Activated T-cell treated with anti-CD3 and anti-CD28 coated beads for 1 hour (primary cell): ENCODE data around the gene CDH4.
"Not testable (repeated sequence)": the region's sequence is repeated elsewhere in the genome, so short reads cannot be mapped to it uniquely, and the experiment has no call there.

Source experiments
- DNase-seq: peaks from one replicate; pipeline ENCODE4 v3.0.0-alpha.2; 2020; ENCODE audit warnings: low read depth

CDH4 gene

GRCh38 chr20:61419010-61419409 is 166.9 kb downstream of the CDH4 start:
- no peak for DNase-seq

- no peak for DNase-seq
Observed at GRCh38 chr20:61419501-61419900, 167.4 kb downstream of the CDH4 start.

GRCh38 chr20:61420056-61420455 is 168.0 kb downstream of the CDH4 start:
- DNase-seq, result no peak

- DNase-seq, result no peak
Observed at GRCh38 chr20:61420781-61421180, 168.7 kb downstream of the CDH4 start.

GRCh38 chr20:61422636-61423425 is 170.8 kb downstream of the CDH4 start:
- DNase-seq, result no peak

- no peak for DNase-seq
Observed at GRCh38 chr20:61424011-61424627, 172.1 kb downstream of the CDH4 start.

- no peak for DNase-seq
Observed at GRCh38 chr20:61424628-61425420, 172.8 kb downstream of the CDH4 start.

GRCh38 chr20:61425541-61425991 is 173.5 kb downstream of the CDH4 start:
- not testable (repeated sequence) for DNase-seq

- no peak for DNase-seq
Observed at GRCh38 chr20:61426352-61426751, 174.3 kb downstream of the CDH4 start.

- no peak for DNase-seq
Observed at GRCh38 chr20:61429458-61430227, 177.6 kb downstream of the CDH4 start.

GRCh38 chr20:61430228-61430624 is 178.2 kb downstream of the CDH4 start:
- DNase-seq, result no peak

GRCh38 chr20:61433176-61433575 is 181.1 kb downstream of the CDH4 start:
- DNase-seq, result no peak

- DNase-seq, result no peak
Observed at GRCh38 chr20:61433816-61434215, 181.8 kb downstream of the CDH4 start.

GRCh38 chr20:61434341-61434781 is 182.3 kb downstream of the CDH4 start:
- no peak for DNase-seq

GRCh38 chr20:61435184-61435822 is 183.2 kb downstream of the CDH4 start:
- DNase-seq, result no peak

GRCh38 chr20:61435823-61436220 is 183.8 kb downstream of the CDH4 start:
- DNase-seq, result no peak

GRCh38 chr20:61436283-61436666 is 184.2 kb downstream of the CDH4 start:
- no peak for DNase-seq

- DNase-seq, result no peak
Observed at GRCh38 chr20:61436667-61437279, 184.7 kb downstream of the CDH4 start.

- no peak for DNase-seq
Observed at GRCh38 chr20:61437280-61438206, 185.5 kb downstream of the CDH4 start.

GRCh38 chr20:61438285-61438684 is 186.2 kb downstream of the CDH4 start:
- no peak for DNase-seq
